Mammary epithelial cell (primary cell): ENCODE results near the gene TAB2.

ENCODE experiments used
- EZH2 ChIP-seq: IDR thresholded peaks from 2 replicates; pipeline ENCODE4 v1.6.1; 2012; ENCODE audit warnings: low read length, inconsistent platforms, borderline replicate concordance
- TF ChIP-seq, protein P1 (sequence below), 2 donors: IDR thresholded peaks in 1 of 2; conservative IDR thresholded peaks in 1 of 2; 2 replicates each; pipeline ENCODE4 v1.5.1; 2011 to 2012; ENCODE audit warnings: inconsistent platforms in 2 of 2, low read length in 2 of 2, mild to moderate bottlenecking in 2 of 2, control low read depth in 1 of 2, low read depth in 1 of 2; ENCODE audit not compliant: insufficient read depth in 1 of 2; ENCODE audit errors: extremely low read depth in 1 of 2

DNA sequence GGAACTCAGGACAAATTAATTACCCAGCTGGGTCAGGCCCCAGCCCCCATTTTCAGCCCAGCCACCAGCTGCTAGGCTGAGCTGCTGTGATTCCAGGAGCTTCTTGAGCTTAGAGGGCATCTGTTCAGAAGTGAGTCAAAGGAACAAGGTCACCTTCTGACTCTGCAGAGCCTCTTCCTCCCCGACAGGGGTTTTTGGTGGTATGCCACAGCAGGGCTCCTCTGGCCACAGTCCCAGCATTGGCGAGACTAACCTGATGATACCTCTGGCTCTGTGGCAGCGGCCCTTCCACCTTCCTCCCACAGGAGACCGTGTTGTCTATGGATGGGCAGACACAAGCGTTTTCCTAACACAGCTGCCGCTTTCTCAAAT, 127.6 kb downstream of the TAB2 start:
- TF ChIP-seq, protein P1, sequence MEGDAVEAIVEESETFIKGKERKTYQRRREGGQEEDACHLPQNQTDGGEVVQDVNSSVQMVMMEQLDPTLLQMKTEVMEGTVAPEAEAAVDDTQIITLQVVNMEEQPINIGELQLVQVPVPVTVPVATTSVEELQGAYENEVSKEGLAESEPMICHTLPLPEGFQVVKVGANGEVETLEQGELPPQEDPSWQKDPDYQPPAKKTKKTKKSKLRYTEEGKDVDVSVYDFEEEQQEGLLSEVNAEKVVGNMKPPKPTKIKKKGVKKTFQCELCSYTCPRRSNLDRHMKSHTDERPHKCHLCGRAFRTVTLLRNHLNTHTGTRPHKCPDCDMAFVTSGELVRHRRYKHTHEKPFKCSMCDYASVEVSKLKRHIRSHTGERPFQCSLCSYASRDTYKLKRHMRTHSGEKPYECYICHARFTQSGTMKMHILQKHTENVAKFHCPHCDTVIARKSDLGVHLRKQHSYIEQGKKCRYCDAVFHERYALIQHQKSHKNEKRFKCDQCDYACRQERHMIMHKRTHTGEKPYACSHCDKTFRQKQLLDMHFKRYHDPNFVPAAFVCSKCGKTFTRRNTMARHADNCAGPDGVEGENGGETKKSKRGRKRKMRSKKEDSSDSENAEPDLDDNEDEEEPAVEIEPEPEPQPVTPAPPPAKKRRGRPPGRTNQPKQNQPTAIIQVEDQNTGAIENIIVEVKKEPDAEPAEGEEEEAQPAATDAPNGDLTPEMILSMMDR (conservative IDR thresholded peaks at IDR 0.05 in 1 of 2, IDR thresholded peaks at IDR 0.05 in 1 of 2; ENCODE audit: extremely low read depth in 1 of 2, insufficient read depth in 1 of 2, low read depth in 1 of 2, low read length in 2 of 2), result no peak
- no peak for TF ChIP-seq EZH2
